ENCODE data around the gene BDH2.
A peak's percentile ranks its signal among the peaks of the same experiment; 100 is the strongest.

The BDH2 gene

DNA sequence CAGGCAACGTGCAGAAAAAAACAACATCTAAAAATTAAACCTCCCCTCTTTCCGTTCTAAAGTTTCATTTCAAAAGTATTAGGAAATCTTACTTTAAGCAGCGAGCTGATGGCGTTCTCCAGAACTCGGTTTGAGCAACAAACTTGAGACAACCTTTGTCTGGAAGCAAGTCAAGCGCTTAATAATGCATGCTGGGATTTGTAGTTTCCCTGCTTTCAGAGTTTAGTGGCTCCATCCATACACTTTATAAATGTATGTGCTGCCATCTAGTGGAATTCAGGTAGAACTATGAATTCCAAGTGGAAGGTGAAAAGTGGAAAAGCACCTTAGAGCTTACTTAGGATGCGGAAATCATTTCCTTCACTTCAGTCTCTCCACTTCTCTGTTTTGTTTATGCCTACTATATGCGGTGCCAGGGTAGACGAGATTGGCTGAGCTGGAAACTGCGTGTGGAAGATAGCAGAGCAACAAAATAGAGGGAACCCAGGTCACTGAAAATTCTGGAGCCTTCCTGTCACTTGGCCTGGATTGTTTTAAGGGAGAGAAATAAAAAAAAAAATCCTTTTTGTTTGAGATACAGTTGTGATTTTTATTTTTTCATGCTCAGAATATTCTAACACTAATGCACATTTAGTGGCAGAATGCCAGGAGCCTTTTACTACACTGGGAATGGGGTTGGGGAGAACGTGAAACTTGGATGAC, at the start of gene BDH2:
TSS of gene BDH2 (minus strand) at position 144 of the 702 bp plus-strand sequence. CDS start 3,580 bp downstream, outside the sequence.
- DNase-seq (ENCODE audit: low spot score): peak; percentile 28

DNA sequence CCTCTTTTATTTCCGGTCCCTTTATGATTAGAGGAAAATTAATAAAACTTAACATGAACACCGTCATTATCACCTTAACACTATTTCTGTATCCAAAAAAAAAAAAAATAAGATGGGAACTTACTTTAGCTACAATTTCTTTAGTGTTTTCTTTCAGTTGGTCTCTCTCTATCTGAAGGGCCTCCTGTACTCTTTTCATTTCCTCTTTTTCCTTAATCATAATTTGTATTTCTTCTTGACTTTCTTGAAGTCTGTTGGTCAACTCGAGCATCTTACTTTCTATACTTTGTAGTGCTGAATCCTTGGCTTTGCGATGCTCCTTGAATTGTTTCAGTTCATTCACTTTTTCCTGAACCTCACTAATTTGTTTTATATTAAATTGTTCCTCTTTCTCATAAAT, 45.3 kb upstream of the BDH2 start:
- DNase-seq (ENCODE audit: low spot score): no peak

DNA sequence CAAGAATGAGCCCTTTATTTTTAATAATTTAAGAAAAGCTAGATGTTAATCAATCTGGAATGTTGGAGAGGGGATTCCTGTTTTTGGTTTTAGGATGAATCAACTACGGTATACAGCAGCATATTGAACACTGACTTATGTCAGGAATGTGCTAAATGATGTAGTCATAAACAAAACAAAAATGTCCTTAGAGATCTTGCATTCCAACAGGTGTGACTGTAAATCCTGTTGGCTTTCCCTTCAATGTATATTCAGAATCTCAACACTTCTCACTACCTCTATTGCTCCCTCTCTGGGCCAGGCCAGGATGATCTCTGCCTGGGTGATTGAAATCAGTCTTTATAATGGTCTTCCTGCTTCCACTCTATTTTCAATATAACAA, 37.8 kb upstream of the BDH2 start:
- DNase-seq (ENCODE audit: low spot score): no peak

- no peak for DNase-seq (ENCODE audit: low spot score)
Observed at GRCh38 chr4:103136671-103137445, 37.2 kb upstream of the BDH2 start.

DNA sequence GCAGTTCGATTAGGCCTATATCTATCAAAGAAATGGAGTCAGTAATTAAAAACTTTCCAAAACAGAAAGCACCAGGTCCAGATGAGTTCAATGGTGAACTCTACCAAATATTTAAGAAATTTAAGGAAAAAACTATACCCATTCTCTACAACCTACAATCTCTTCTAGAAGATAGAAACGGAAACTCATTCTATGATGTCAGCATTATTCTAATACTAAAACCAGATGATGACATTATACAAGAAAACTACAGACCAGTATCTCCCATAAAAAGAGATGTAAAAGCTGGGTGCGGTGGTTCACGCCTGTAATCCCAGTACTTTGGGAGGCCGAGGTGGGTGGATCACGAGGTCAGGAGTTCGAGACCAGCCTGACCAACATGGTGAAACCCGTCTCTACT, 29.5 kb upstream of the BDH2 start:
- DNase-seq (ENCODE audit: low spot score): no peak

GRCh38 chr4:103126126-103126525, 26.5 kb upstream of the BDH2 start:
- no peak for DNase-seq (ENCODE audit: low spot score)

GRCh38 chr4:103123114-103123513, 23.5 kb upstream of the BDH2 start:
- DNase-seq (ENCODE audit: low spot score): no peak

- no peak for DNase-seq (ENCODE audit: low spot score)
Observed at GRCh38 chr4:103118166-103118565, 18.5 kb upstream of the BDH2 start.

DNA sequence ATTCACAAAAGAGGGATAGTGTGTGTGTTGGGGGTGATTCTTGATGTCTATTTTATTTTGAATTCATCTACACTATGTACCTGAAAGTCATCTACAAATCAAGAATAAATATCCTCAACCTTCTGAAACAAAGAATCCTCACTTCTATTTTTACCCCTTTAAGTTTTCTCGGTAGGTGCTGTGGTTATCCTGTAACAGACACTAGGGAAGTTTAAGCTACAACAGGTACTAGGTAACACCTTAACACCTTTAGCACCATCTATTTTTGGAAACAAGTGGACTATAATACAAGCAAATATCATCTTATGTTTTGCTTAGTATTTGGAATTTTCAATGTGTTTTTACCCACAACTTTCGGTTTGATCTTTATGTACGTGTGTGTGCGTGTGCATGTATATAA, 12.0 kb upstream of the BDH2 start:
- no peak for DNase-seq (ENCODE audit: low spot score)

- DNase-seq (ENCODE audit: low spot score): no peak
Observed at GRCh38 chr4:103108542-103108941, 8.9 kb upstream of the BDH2 start.

DNA sequence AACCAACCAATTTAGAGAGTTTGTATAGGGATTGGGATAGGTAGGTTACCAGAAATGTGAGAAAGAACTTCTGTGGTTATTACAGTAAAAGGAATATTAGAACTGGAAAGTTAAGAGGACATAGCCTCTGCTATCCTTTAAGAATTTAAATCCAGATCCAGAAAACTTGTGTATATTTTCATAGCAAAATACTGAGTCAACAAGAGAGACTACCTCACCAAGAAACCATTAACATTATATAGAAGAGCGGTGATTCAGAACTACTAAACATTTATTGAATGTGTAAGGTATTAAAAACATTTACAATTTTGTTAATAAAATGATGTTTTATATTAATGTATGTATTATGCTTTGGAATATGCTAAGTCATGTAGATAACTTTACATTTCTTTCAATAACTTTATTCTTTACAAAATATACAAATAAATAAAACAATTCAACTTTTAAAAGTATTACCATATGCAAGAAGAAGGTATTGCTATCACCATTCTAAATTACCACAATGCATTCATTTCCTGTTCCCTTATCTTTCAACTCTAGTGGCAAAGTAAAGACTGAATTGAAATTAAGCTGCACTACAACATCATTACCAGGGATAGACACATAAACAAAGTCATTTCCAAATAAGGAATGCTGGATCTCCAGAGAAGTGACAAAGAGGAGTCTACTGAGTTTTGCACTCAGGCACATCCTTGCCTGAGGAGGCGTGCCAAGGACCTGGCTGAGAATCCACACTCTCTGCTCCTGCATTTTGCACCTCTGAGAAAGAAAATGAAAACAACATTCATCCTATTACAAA, 6.1 kb upstream of the BDH2 start:
- DNase-seq (ENCODE audit: low spot score): no peak

- DNase-seq (ENCODE audit: low spot score): no peak
Observed at GRCh38 chr4:103104886-103105285, 5.3 kb upstream of the BDH2 start.

- DNase-seq (ENCODE audit: low spot score): no peak
Observed at GRCh38 chr4:103100691-103101090, 1.1 kb upstream of the BDH2 start.

GRCh38 chr4:103098756-103099440, 736 bp downstream of the BDH2 start:
- DNase-seq (ENCODE audit: low spot score): no peak

DNA sequence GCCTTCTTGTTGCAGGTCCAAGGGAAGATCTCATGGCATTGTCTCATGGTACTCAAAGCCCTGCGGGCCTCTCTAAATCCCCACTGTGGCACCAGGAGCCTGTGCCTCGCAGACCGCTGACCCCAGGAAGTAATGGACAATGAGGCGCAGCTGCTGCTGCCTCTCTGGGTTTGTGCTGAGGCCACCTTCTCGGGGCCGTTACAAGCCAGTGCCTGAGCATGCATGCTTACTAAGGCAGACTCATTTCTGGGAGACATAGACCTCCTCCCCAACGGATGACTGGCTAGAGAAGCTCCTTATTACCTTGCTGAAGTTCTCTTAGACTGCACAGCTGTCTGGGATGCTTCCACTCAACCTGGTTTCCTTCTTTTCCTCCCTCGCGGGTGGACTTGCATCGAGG, 1.3 kb downstream of the BDH2 start:
- DNase-seq (ENCODE audit: low spot score): no peak

- DNase-seq (ENCODE audit: low spot score): no peak
Observed at GRCh38 chr4:103097112-103097511, 2.5 kb downstream of the BDH2 start.

GRCh38 chr4:103095080-103095479, 4.6 kb downstream of the BDH2 start:
- no peak for DNase-seq (ENCODE audit: low spot score)

DNA sequence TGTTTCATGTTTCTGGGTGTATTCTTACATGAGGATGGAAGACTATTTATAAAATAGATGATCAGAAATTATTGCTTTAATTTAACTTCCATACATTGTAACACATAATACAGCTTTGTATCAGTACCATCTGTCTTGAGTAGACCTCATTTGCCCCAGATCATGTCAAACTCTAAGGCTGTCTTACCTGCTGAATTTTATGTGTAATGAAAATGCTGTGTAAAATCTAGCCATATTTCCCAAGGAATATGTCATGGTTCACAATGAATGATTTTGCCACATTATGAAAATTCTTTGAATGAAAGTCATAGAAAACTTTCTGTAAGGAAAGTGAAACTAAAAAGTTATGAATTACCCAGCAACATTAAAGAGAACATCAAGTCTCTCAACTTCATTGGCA, 7.4 kb downstream of the BDH2 start:
- DNase-seq (ENCODE audit: low spot score): no peak

- DNase-seq (ENCODE audit: low spot score): no peak
Observed at GRCh38 chr4:103091601-103092223, 7.9 kb downstream of the BDH2 start.

DNA sequence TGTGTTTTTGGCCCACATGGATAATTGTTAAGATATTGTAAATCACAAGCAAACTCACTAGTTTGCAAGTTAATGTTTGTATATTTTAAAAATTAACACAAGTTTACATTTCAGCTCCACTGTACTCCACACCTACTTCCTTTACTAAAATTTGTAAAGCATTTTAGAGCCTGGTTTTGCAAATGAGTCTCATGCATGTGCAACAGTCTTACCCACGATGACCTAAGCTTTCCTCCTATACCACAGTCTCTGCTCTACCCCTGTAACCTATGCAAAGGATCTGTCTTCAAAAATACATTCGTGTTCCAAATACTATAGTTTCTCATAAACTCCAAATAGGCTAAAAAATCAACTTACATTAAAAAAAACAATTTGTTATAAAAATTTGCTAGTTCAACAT, 10.2 kb downstream of the BDH2 start:
- no peak for DNase-seq (ENCODE audit: low spot score)

- DNase-seq (ENCODE audit: low spot score): no peak
Observed at GRCh38 chr4:103086551-103086950, 13.1 kb downstream of the BDH2 start.
